VCaP (cell line): ENCODE data around the gene ALKBH8.

Experiments
- H3K27ac ChIP-seq: fragments of 450-650 bp; 2 replicates; pipeline ENCODE4 v1.5.1; 2017
- TF ChIP-seq, protein P1 (sequence below): fragments of 450-650 bp; conservative IDR thresholded peaks from 2 replicates; pipeline ENCODE4 v1.5.1; 2017; ENCODE audit warnings: mild to moderate bottlenecking, moderate library complexity

Gene ALKBH8

DNA sequence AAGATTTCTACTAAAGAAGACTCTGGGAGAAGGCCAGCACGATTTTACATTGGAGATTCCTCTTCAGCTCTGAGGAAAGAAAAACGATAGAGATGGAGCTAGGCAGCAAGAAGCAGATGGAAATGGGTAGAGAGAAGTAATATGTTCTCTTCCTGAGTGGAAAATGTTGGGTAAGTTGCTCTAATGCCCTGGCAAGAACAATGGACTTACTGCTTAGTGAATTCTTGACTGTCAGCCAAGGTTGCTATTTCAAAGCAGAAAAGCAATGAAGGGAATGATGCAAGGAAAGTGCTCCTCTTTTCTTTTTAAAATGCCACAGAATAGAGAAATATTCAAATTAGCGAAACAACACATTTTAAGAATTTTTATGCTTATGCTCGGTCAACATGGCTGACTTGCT, 69.5 kb downstream of the ALKBH8 start:
- TF ChIP-seq, protein P1, sequence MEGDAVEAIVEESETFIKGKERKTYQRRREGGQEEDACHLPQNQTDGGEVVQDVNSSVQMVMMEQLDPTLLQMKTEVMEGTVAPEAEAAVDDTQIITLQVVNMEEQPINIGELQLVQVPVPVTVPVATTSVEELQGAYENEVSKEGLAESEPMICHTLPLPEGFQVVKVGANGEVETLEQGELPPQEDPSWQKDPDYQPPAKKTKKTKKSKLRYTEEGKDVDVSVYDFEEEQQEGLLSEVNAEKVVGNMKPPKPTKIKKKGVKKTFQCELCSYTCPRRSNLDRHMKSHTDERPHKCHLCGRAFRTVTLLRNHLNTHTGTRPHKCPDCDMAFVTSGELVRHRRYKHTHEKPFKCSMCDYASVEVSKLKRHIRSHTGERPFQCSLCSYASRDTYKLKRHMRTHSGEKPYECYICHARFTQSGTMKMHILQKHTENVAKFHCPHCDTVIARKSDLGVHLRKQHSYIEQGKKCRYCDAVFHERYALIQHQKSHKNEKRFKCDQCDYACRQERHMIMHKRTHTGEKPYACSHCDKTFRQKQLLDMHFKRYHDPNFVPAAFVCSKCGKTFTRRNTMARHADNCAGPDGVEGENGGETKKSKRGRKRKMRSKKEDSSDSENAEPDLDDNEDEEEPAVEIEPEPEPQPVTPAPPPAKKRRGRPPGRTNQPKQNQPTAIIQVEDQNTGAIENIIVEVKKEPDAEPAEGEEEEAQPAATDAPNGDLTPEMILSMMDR: no peak
- H3K27ac ChIP-seq: no peak overlapping the region

DNA sequence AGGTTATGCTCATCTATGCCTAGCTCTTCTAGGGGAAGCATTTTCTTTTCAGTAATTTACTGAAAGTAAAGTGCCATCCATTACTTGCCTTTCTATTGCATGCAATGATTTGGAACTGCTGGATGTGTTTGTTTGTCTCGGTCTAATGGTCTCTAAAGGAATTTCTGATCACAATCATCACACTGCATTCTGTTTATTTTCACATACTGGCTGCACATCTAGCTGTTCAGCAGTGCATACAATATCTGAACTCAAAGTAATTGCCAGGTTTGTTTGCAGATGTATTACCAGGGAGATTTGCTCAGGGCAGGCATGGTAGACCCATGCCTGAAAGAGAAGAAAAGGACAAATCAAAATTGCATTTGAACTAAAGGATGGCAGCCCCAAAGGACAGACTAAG, 71.5 kb downstream of the ALKBH8 start:
- TF ChIP-seq, protein P1: no peak
- H3K27ac ChIP-seq: no peak overlapping the region

DNA sequence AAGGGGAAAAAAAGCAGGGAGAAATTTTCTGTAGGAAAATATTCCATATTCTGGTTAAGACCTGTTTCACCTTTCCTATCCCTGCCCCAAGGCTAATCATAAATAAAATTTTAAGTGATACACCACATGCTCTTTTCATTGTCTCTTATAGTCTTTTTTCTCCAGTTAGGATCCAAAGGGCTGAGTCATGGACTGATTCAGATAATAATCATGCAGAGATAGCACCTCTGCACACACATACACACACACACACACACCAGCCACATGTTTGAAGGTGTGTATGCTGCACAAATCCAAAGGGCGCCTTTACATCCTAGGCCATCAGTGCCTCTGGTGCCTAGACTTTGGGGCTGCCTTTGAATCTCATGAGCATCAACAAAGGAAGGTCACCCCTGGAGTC, 72.4 kb downstream of the ALKBH8 start:
- no peak overlapping the region for H3K27ac ChIP-seq
- TF ChIP-seq, protein P1: no peak

DNA sequence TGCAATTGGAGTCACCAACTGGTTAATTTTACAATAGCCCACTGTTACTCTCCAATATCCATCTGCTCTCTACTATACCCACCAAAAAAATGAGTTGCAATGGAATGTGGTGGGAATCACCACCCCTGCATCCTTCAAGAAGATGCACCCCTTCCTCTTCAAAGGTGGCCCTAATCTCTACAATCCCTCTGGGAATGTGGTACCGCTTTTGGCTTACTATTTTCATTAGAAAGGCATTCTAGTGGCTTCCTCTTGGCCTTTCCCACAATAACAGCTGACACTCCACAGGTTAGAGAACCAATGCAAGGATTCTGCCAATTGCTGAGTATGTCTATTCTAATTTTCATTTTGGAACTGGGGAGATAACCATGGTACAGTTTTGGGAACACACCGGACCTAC, 74.7 kb downstream of the ALKBH8 start:
- H3K27ac ChIP-seq: no peak overlapping the region
- TF ChIP-seq, protein P1: no peak

DNA sequence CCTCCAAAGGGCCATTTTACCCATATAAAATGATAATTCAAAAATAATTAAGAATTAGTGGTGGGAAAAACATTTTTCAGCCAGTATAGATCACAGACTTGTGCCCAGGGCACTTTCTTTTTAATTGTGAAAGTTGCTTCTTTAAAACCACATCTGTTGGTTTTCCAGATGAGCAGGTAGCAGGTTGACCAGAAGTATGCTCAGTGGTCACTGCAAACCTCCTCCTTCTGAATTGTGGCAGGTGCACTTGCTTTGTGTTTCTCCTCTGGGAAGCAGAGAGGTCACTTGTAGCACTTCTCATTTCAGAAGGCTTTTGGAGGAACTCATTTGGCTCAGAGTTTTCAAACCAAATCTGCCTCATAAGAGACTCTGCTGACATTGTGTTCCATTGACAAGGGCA, 83.3 kb downstream of the ALKBH8 start:
- TF ChIP-seq, protein P1: no peak
- no peak overlapping the region for H3K27ac ChIP-seq

DNA sequence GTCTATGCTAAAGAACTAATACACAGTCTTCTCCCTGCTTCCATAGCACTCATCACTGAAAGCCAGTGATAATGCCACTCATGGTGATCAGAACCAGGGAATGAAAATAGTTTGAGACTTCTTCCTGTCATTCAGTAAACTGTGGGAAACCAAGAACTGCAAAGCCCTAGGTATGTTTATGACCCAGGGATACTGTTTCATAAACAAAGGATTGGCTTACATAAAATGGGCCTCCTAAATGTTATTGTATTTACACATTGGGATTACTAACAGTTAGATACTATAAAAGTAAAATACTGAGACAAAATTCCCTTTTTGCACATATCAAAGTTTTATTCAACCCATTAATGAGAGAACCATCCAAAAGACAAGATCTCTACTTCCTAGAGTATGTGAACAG, 86.6 kb downstream of the ALKBH8 start:
- TF ChIP-seq, protein P1: no peak
- no peak overlapping the region for H3K27ac ChIP-seq

DNA sequence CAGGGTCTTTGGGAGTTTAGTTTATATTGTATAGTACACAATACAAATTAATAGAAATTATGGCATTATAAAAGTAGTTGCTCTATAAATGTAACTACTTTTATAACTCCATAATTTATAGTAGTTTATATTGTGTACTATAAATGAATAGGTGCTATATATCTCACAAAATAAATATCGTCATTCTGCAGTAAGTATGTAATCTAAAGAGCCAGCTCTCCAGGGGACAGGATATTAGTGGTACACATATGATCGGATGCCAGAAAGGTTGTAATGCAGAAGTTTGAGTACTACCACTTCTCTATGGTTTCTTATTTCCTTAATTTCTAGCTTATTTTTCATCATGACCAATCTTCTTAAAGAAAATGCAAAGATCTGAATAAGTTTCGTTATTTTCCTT, 87.7 kb downstream of the ALKBH8 start:
- TF ChIP-seq, protein P1: no peak

DNA sequence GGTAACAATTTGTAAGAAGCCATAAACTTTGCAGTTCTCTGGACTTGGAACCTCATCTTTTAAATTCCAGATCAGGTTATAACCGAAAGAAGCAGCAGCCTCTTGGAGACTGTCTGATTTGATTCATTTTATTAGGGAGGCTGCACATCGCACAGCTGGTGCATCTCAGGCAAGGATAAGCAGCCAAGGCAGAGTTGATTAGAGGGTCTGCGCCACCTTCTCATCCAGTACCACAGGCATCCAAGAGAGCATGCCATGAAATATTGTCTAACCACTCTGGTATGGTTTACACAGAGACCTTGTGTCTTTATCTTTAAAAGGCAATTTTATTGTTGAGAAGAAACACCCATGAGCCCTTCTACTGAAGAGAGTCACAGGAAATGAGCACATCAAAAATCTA, 91.7 kb downstream of the ALKBH8 start:
- no peak overlapping the region for H3K27ac ChIP-seq
- TF ChIP-seq, protein P1: no peak

More for the DNA sequence above, 87.7 kb downstream of the ALKBH8 start:
- H3K27ac ChIP-seq: no peak overlapping the region
